Smooth muscle cell (in vitro differentiated cells): ENCODE measurements around the gene RAD52. TPM values are rescaled to one million over a fixed set of nuclear protein-coding genes. Genes with fewer than 3 reads are reported as not detected.
"Not testable (repeated sequence)": the region's sequence is repeated elsewhere in the genome, so short reads cannot be mapped to it uniquely, and the experiment has no call there.

Experiments
- DNase-seq: peaks from one replicate; lab custom pipeline; 2025; ENCODE audit not compliant: unreplicated experiment; lab: John Stamatoyannopoulos, UW
- H2AFZ ChIP-seq: fragments of 200-600 bp; sonication (generic); 2 replicates; pipeline ENCODE4 v1.6.0; 2016; ENCODE audit warnings: antibody characterized with exemption, low read depth, mild to moderate bottlenecking
- H3F3A ChIP-seq: fragments of 200-600 bp; sonication (generic); 2 replicates; pipeline ENCODE4 v1.6.0; 2017; ENCODE audit warnings: antibody characterized with exemption, low read depth
- H3K27ac ChIP-seq: fragments of 200-600 bp; sonication (generic); 2 replicates; pipeline ENCODE4 v1.5.1; 2016; ENCODE audit warnings: low read depth, mild to moderate bottlenecking
- H3K27me3 ChIP-seq: fragments of 200-600 bp; sonication (generic); 2 replicates; pipeline ENCODE4 v1.6.1; 2016; ENCODE audit warnings: low read depth, mild to moderate bottlenecking
- H3K36me3 ChIP-seq: fragments of 200-600 bp; sonication (generic); 2 replicates; pipeline ENCODE4 v1.5.1; 2016; ENCODE audit warnings: low read depth
- H3K4me1 ChIP-seq: fragments of 200-600 bp; sonication (generic); 2 replicates; pipeline ENCODE4 v1.5.1; 2016; ENCODE audit warnings: low read depth
- H3K4me2 ChIP-seq: fragments of 200-600 bp; sonication (generic); 2 replicates; pipeline ENCODE4 v1.6.0; 2016; ENCODE audit warnings: mild to moderate bottlenecking
- H3K4me3 ChIP-seq: fragments of 200-600 bp; sonication (generic); 2 replicates; pipeline ENCODE4 v1.5.1; 2016; ENCODE audit warnings: mild to moderate bottlenecking
- H3K79me2 ChIP-seq: fragments of 200-600 bp; sonication (generic); 2 replicates; pipeline ENCODE4 v1.6.0; 2016; ENCODE audit warnings: low read depth, mild to moderate bottlenecking
- H3K9ac ChIP-seq: fragments of 200-600 bp; sonication (generic); 2 replicates; pipeline ENCODE4 v1.6.0; 2016; ENCODE audit warnings: low read depth
- H3K9me3 ChIP-seq: fragments of 200-600 bp; sonication (generic); replicated peaks from 2 replicates; pipeline ENCODE4 v1.5.1; 2016; ENCODE audit warnings: low read depth
- H4K20me1 ChIP-seq: fragments of 200-600 bp; sonication (generic); 2 replicates; pipeline ENCODE4 v1.6.0; 2016; ENCODE audit warnings: low read depth
- WGBS: methylation state at CpG from one replicate; pipeline ENCODE4 v1.1.7; 2016; ENCODE audit warnings: low lambda C conversion rate; 5-methylcytosine and 5-hydroxymethylcytosine counted together
- polyA plus RNA-seq: library from polyadenylated mRNA; unstranded; fragments of >200 nt; fragmentation: Nextera tagmentation; extraction: Ambion mirVana; gene quantifications from 2 replicates; pipeline ENCODE4 v1.2.1, GENCODE V29; 2016
- total RNA-seq: library from RNA; depleted of rRNA; stranded (reverse); fragments of >200 nt; gene quantifications from 2 replicates; pipeline ENCODE4 v1.2.3, GENCODE V29; 2014
- TF ChIP-seq, protein P1 (sequence below): fragments of 200-600 bp; sonication (generic); IDR thresholded peaks from 2 replicates; pipeline ENCODE4 v1.5.1; 2017; ENCODE audit warnings: borderline replicate concordance, mild to moderate bottlenecking, antibody characterized with exemption; ENCODE audit not compliant: insufficient read depth, poor library complexity, severe bottlenecking

The RAD52 gene
- total and polyA plus RNA-seq, 2 experiments from 2014 or later: 2.8 to 15.1 TPM

DNA sequence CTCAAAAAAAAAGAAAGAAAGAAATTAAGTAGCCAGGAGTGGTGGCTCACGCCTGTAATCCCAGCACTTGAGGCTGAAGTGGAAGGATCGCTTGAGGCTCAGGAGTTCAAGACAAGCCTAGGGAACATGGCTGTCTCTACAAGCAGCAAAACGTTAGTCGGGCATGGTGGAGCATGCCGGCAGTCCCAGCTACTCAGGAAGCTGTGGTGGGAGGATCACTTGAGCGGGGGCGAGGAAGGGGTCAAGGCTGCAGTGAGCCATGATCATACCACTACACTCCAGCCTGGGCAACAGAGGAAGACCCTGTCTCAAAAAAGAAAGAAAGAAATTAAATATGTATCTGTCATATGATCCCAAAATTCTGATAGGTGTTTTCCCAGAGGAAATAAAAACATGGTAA is 5.3 kb downstream of the RAD52 start:
- TF ChIP-seq, protein P1, sequence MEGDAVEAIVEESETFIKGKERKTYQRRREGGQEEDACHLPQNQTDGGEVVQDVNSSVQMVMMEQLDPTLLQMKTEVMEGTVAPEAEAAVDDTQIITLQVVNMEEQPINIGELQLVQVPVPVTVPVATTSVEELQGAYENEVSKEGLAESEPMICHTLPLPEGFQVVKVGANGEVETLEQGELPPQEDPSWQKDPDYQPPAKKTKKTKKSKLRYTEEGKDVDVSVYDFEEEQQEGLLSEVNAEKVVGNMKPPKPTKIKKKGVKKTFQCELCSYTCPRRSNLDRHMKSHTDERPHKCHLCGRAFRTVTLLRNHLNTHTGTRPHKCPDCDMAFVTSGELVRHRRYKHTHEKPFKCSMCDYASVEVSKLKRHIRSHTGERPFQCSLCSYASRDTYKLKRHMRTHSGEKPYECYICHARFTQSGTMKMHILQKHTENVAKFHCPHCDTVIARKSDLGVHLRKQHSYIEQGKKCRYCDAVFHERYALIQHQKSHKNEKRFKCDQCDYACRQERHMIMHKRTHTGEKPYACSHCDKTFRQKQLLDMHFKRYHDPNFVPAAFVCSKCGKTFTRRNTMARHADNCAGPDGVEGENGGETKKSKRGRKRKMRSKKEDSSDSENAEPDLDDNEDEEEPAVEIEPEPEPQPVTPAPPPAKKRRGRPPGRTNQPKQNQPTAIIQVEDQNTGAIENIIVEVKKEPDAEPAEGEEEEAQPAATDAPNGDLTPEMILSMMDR: no peak
- Histone ChIP-seq H2AFZ (no peak overlapping the region), H3K4me2 (no peak overlapping the region), H3K9ac (no peak overlapping the region), H3K9me3 (no peaks in the 10 kb centered on the region), H3K4me3 (no peak overlapping the region), H3K4me1 (peaks cover 6% of the 10 kb centered on the region), H3K27ac (no peak overlapping the region), H4K20me1 (no peaks in the 10 kb centered on the region), H3K27me3 (no peaks in the 10 kb centered on the region), H3F3A (no peaks in the 10 kb centered on the region), H3K79me2 (peaks cover 32% of the 10 kb centered on the region), H3K36me3 (no peaks in the 10 kb centered on the region)
- 94% methylated on average over 7 of the region's 7 CpGs for WGBS
- DNase-seq: no peak

DNA sequence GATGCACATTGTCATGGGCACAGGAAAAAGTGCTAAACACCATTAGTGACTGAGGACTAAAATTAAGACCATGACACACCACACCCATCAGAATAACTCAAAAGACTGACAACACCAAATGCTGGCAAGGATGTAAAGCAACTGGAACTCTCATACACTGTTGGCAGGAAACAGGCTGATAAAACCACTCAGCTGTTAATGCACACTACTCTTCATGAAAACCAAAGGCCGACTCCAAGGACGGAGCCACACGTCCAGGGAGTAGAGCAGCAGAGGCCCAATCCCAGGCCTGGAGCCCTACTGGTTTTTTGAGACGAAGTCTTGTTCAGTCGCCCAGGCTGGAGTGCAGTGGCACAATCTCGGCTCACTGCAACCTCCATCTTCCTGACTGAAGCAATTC is 6.4 kb downstream of the RAD52 start:
- Histone ChIP-seq H2AFZ (no peak overlapping the region), H3K27me3 (no peaks in the 10 kb centered on the region), H3K9me3 (no peaks in the 10 kb centered on the region), H4K20me1 (no peaks in the 10 kb centered on the region), H3K4me1 (peaks cover under 1% of the 10 kb centered on the region), H3F3A (no peaks in the 10 kb centered on the region), H3K4me3 (no peak overlapping the region), H3K36me3 (no peaks in the 10 kb centered on the region), H3K9ac (no peak overlapping the region), H3K4me2 (no peak overlapping the region), H3K79me2 (peaks cover 33% of the 10 kb centered on the region), H3K27ac (no peak overlapping the region)
- no peak for DNase-seq
- WGBS: over 99% methylated on average over 6 of the region's 6 CpGs
- TF ChIP-seq, protein P1: no peak

DNA sequence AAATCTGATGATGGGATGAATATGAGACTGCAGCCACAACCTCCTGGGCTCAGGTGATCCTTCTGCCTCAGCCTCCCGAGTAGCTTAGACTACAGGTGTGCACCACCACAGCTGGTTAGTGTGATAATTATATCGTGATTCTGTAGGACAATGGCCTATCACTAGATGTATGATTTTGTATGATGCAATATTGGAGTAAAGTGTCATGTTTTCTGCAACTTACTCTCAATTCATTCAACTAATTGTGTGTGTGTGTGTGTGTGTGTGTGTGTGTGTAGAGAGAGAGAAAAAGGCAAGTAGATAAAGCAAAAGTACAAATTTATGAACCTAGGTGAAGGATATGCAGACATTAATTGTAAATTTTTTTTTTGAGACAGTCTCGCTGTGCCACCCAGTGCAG is 10.7 kb downstream of the RAD52 start:
- TF ChIP-seq, protein P1: no peak
- Histone ChIP-seq H3K4me2 (no peak overlapping the region), H3K4me1 (no peaks in the 10 kb centered on the region), H3F3A (no peaks in the 10 kb centered on the region), H2AFZ (no peak overlapping the region), H3K27ac (no peak overlapping the region), H3K9ac (no peak overlapping the region), H3K9me3 (no peaks in the 10 kb centered on the region), H3K36me3 (no peaks in the 10 kb centered on the region), H3K27me3 (no peaks in the 10 kb centered on the region), H4K20me1 (peaks cover 12% of the 10 kb centered on the region), H3K79me2 (peaks cover 18% of the 10 kb centered on the region), H3K4me3 (no peak overlapping the region)
- WGBS: 100% methylated on average over 3 of the region's 3 CpGs
- DNase-seq: no peak

DNA sequence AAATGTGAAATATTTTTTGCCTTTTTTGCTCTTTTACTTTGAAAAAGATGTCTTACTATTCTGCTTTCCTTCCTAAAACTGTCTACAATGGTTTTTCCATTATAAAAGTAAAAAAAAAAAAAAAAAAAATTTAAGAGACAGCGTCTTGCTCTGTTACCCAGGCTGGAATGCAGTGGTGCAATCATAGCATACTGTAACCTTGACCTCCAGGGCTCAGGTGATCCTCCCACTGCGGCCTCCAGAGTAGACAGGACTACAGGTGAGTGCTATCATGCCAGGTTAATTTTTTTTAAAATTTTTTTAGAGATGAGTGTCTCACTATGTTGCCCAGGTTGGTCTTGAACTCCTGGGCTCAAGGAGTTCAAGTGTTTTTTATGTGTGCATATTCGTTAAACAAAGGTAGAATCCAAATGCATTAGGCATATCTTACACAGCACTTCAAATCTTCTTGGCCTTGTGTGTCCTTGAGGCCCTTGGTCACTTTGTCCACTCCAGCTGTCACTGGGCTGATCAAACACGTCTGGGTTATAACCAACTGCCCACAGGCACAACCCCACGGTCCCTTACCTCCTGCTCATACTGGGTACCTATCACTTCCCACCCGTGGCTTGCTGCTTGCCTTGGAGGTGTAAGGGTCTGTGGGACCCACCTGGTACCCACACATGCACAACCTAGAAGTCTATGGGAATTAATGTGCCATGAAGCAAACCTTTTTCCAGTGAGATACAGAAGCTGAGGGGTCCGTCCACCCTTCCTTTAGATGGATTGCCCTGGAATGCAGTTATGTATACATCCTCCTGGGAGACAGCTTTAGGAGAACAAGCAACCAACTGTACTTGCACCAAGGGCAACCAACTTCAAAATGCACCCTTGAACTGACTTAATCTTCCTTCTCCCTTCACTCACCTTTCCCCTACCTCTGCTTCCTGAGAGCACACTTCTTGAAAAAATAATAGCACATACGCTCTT is 12.8 kb downstream of the RAD52 start:
- Histone ChIP-seq H3K27ac (no peak overlapping the region), H3K79me2 (peaks cover 7% of the 10 kb centered on the region), H3K27me3 (no peaks in the 10 kb centered on the region), H3K4me3 (no peak overlapping the region), H3K9ac (no peak overlapping the region), H2AFZ (no peak overlapping the region), H3K4me2 (no peak overlapping the region), H3K4me1 (no peaks in the 10 kb centered on the region), H3K9me3 (no peaks in the 10 kb centered on the region), H3F3A (no peaks in the 10 kb centered on the region), H3K36me3 (no peaks in the 10 kb centered on the region), H4K20me1 (peaks cover 12% of the 10 kb centered on the region)
- TF ChIP-seq, protein P1: no peak
- no peak for DNase-seq
- WGBS: 96% methylated on average over 8 of the region's 8 CpGs

DNA sequence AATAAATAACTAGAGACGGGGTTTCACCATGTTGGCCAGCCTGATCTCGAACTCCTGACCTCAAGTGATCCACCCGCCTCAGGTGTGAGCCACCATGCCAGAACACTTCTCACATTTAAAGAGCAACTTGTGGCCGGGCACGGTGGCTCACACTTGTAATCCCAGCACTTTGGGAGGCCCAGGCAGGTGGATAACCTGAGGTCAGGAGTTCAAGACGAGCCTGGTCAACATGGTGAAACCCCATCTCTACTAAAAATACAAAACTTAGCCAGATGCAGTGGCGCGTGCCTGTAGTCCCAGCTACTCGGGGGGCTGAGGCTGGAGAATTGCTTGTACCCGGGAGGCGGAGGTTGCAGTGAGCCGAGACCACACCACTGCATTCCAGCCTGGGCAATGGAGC is 13.6 kb downstream of the RAD52 start:
- not testable (repeated sequence) for H3K9ac ChIP-seq, H3K27ac ChIP-seq, H3K4me1 ChIP-seq, H3F3A ChIP-seq, H3K79me2 ChIP-seq, H3K36me3 ChIP-seq, H3K9me3 ChIP-seq, H3K27me3 ChIP-seq, H3K4me2 ChIP-seq, DNase-seq, H3K4me3 ChIP-seq, H2AFZ ChIP-seq
- WGBS: 93% methylated on average over 12 of the region's 12 CpGs
- H4K20me1 ChIP-seq: peaks cover 12% of the 10 kb centered on the region
